HL-60 (cell line): Measurements from ENCODE around the gene ALOX15.

Source experiments
- DNase-seq, 2 experiments: peaks; one replicate each; pipeline ENCODE4 v3.0.0-alpha.2; 2010 to 2020; ENCODE audit warnings: low read depth in 1 of 2, low spot score in 1 of 2
- H3K27ac ChIP-seq: fragments of 250-450 bp; sonication (Bioruptor Pico); replicated peaks from 2 replicates; pipeline ENCODE4 v1.5.1; 2020; ENCODE audit warnings: mild to moderate bottlenecking, moderate library complexity
- H3K27me3 ChIP-seq: fragments of 250-450 bp; sonication (Bioruptor Pico); 2 replicates; pipeline ENCODE4 v1.5.1; 2021; ENCODE audit warnings: mild to moderate bottlenecking, moderate library complexity; ENCODE audit not compliant: insufficient read depth, poor library complexity, severe bottlenecking
- H3K4me3 ChIP-seq: replicated peaks from 2 replicates; pipeline ENCODE4 v1.5.1; 2011; ENCODE audit warnings: mild to moderate bottlenecking, control low read depth, low read length; ENCODE audit not compliant: insufficient read depth
- CTCF ChIP-seq: IDR thresholded peaks from one replicate; pipeline ENCODE4 v1.5.1; 2011; ENCODE audit warnings: low read length, control low read depth, inconsistent platforms; ENCODE audit not compliant: insufficient read depth
- GABPA ChIP-seq: IDR thresholded peaks from 2 replicates; pipeline ENCODE4 v1.6.1; 2012; ENCODE audit warnings: low read depth
- POLR2AphosphoS5 ChIP-seq: IDR thresholded peaks from 2 replicates; pipeline ENCODE4 v1.6.1; 2012; ENCODE audit warnings: low read depth
- SPI1 ChIP-seq: IDR thresholded peaks from 2 replicates; pipeline ENCODE4 v1.6.1; 2012; ENCODE audit warnings: low read depth, mild to moderate bottlenecking, borderline replicate concordance
- TF ChIP-seq, protein P1 (sequence below): IDR thresholded peaks from 2 replicates; pipeline ENCODE4 v1.6.1; 2012; ENCODE audit warnings: low read depth; ENCODE audit not compliant: insufficient replicate concordance

The ALOX15 gene

DNA sequence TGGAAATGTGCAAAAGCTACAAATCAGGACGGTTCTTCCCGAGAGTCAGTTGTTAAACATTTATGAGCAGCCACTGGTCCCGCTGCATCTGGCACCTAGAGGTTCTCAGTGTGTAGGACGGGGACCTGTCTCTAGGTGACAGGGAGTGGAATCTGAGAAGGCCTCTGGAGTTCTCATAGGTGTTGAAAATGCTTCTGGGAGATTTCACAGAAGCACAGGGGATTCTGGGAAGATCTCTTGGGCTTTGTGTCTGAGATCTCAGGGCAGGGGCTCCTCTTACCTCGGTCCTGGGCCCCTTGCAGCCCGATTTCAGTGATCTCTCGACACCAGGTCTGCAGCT lies 8.9 kb downstream of the ALOX15 start:
- DNase-seq: no peak
- Histone ChIP-seq H3K27ac (no peak overlapping the region), H3K4me3 (no peak overlapping the region), H3K27me3 (no peaks in the 10 kb centered on the region)
- TF ChIP-seq SPI1 (no peak), GABPA (no peak), POLR2AphosphoS5 (no peak)
- TF ChIP-seq, protein P1, sequence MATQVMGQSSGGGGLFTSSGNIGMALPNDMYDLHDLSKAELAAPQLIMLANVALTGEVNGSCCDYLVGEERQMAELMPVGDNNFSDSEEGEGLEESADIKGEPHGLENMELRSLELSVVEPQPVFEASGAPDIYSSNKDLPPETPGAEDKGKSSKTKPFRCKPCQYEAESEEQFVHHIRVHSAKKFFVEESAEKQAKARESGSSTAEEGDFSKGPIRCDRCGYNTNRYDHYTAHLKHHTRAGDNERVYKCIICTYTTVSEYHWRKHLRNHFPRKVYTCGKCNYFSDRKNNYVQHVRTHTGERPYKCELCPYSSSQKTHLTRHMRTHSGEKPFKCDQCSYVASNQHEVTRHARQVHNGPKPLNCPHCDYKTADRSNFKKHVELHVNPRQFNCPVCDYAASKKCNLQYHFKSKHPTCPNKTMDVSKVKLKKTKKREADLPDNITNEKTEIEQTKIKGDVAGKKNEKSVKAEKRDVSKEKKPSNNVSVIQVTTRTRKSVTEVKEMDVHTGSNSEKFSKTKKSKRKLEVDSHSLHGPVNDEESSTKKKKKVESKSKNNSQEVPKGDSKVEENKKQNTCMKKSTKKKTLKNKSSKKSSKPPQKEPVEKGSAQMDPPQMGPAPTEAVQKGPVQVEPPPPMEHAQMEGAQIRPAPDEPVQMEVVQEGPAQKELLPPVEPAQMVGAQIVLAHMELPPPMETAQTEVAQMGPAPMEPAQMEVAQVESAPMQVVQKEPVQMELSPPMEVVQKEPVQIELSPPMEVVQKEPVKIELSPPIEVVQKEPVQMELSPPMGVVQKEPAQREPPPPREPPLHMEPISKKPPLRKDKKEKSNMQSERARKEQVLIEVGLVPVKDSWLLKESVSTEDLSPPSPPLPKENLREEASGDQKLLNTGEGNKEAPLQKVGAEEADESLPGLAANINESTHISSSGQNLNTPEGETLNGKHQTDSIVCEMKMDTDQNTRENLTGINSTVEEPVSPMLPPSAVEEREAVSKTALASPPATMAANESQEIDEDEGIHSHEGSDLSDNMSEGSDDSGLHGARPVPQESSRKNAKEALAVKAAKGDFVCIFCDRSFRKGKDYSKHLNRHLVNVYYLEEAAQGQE: no peak

DNA sequence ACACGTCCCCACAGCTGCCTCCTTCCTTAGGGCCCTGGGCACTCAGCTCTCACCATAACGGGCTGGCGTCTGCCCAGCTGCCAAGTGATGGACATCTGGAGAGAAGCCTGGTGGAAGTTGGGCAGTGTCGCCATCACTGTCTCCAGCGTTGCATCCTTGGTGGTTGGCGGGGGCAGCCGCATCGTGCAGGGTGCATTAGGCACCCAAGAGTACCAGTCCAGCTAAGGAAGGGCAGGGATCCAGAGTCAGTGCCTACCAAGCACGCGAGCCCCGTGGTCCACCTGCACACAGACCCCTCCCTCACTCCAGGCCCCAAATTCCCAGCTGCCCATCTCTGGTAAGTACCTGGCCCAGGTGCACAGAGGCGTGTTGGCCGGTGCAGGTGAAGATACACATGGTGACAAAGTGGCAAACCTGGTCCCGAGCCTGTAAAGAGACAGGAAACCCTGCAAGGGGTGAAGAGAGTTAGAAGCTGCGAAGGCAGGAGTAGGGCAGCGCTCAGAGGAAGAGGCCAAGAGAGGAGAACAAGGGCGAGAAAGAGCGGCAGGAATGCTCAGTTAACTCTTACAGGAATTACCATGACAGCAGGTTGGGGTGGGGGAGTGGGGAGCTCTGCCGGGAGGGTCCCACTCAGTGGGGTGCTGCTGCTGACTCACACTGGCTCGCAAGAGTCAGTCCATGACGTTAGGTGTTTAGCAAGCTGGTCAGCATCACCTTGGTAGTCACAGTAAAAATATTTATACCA lies 9.5 kb downstream of the ALOX15 start:
- Histone ChIP-seq H3K27ac (no peak overlapping the region), H3K4me3 (no peak overlapping the region), H3K27me3 (no peaks in the 10 kb centered on the region)
- no peak for DNase-seq
- TF ChIP-seq SPI1: no peak
- no peak for TF ChIP-seq POLR2AphosphoS5
- TF ChIP-seq, protein P1: no peak
- no peak for TF ChIP-seq CTCF
- TF ChIP-seq GABPA: no peak

DNA sequence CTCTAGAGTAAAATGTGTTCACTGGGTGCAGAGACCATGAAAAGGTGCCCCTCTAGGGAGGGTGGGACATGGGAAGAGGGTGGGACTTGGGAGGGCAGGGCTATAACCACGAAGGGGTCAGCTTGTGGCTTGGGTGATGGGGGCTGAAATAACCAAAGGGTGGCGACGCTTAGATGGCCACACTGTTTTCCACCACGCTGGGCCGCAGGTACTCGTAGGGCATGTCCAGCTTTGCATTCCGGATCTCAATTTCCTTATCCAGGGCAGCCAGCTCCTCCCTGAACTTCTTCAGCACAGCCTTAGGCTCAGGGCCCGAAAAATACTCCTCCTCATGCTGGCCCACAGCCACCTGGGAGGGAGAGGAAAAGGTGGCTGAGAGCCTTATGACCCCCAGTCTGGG lies 10.0 kb downstream of the ALOX15 start:
- no peak for TF ChIP-seq GABPA
- no peak for TF ChIP-seq CTCF
- TF ChIP-seq SPI1: no peak
- TF ChIP-seq POLR2AphosphoS5: no peak
- TF ChIP-seq, protein P1: no peak
- Histone ChIP-seq H3K27ac (no peak overlapping the region), H3K4me3 (no peak overlapping the region), H3K27me3 (no peaks in the 10 kb centered on the region)
- DNase-seq: no peak
